Measurements from ENCODE around the gene TYRP1. TPM values are rescaled to one million over a fixed set of nuclear protein-coding genes. Genes with fewer than 3 reads are reported as not detected.
"Not testable (repeated sequence)": the region's sequence is repeated elsewhere in the genome, so short reads cannot be mapped to it uniquely, and the experiment has no call there.

TYRP1 gene
- total RNA-seq (2014; rRNA removed; shearing (Covaris generic); ENCODE audit: low replicate concordance), result 2.9 and 3.4 TPM in 2 replicates

GRCh38 chr9:12693141-12693540 is at the start of gene TYRP1:
Gene TYRP1 (plus strand): TSS chr9:12693385. CDS start chr9:12693997, 612 bp downstream.
- H3K27me3 ChIP-seq, result no peaks in the 10 kb centered on the region
- 0 out of 2 replicates have a peak, but pooled peaks cover 2% of the 10 kb centered on the region for H3K9me3 ChIP-seq
- no peak for DNase-seq
- no peak within 1 kb of the TSS for H3K4me3 ChIP-seq
- no peaks in the 10 kb centered on the region for H3K36me3 ChIP-seq

GRCh38 chr9:12643686-12644085 is 49.5 kb upstream of the TYRP1 start:
- no peaks in the 10 kb centered on the region for H3K36me3 ChIP-seq
- peaks cover 27% of the 10 kb centered on the region for H3K27me3 ChIP-seq
- H3K9me3 ChIP-seq, result no peaks in the 10 kb centered on the region
- H3K4me3 ChIP-seq, result no peak overlapping the region
- DNase-seq, result no peak

GRCh38 chr9:12648925-12649324 is 44.3 kb upstream of the TYRP1 start:
- Histone ChIP-seq H3K36me3 (no peaks in the 10 kb centered on the region), H3K27me3 (peaks cover 7% of the 10 kb centered on the region), H3K9me3 (no peaks in the 10 kb centered on the region), H3K4me3 (no peak overlapping the region)
- no peak for DNase-seq

- Histone ChIP-seq H3K4me3 (no peak overlapping the region), H3K9me3 (no peaks in the 10 kb centered on the region), H3K27me3 (peaks cover 7% of the 10 kb centered on the region), H3K36me3 (no peaks in the 10 kb centered on the region)
- no peak for DNase-seq
Observed at GRCh38 chr9:12651125-12651524, 42.1 kb upstream of the TYRP1 start.

- DNase-seq, result no peak
- H3K36me3 ChIP-seq, result no peaks in the 10 kb centered on the region
- H3K9me3 ChIP-seq, result no peaks in the 10 kb centered on the region
- no peak overlapping the region for H3K4me3 ChIP-seq
- peaks cover 7% of the 10 kb centered on the region for H3K27me3 ChIP-seq
Observed at GRCh38 chr9:12652973-12653372, 40.2 kb upstream of the TYRP1 start.

GRCh38 chr9:12656803-12657202 is 36.4 kb upstream of the TYRP1 start:
- no peak for DNase-seq
- H3K27me3 ChIP-seq, result no peaks in the 10 kb centered on the region

GRCh38 chr9:12657233-12657632 is 36.0 kb upstream of the TYRP1 start:
- DNase-seq, result no peak
- 0 out of 2 replicates have a peak, but pooled peaks cover 2% of the 10 kb centered on the region for H3K9me3 ChIP-seq
- no peaks in the 10 kb centered on the region for H3K27me3 ChIP-seq
- no peak overlapping the region for H3K4me3 ChIP-seq
- H3K36me3 ChIP-seq, result no peaks in the 10 kb centered on the region

More at GRCh38 chr9:12656803-12657202, 36.4 kb upstream of the TYRP1 start:
- 0 out of 2 replicates have a peak, but pooled peaks cover 2% of the 10 kb centered on the region for H3K9me3 ChIP-seq
- no peak overlapping the region for H3K4me3 ChIP-seq
- no peaks in the 10 kb centered on the region for H3K36me3 ChIP-seq

GRCh38 chr9:12657998-12658397 is 35.2 kb upstream of the TYRP1 start:
- Histone ChIP-seq H3K9me3 (0 out of 2 replicates have a peak, but pooled peaks cover 2% of the 10 kb centered on the region), H3K27me3 (0 out of 2 replicates have a peak, but pooled peaks cover 2% of the 10 kb centered on the region), H3K36me3 (no peaks in the 10 kb centered on the region), H3K4me3 (no peak overlapping the region)
- no peak for DNase-seq

- Histone ChIP-seq H3K27me3 (0 out of 2 replicates have a peak, but pooled peaks cover 2% of the 10 kb centered on the region), H3K36me3 (no peaks in the 10 kb centered on the region), H3K9me3 (0 out of 2 replicates have a peak, but pooled peaks cover 2% of the 10 kb centered on the region), H3K4me3 (no peak overlapping the region)
- no peak for DNase-seq
Observed at GRCh38 chr9:12658531-12659209, 34.5 kb upstream of the TYRP1 start.

GRCh38 chr9:12659220-12659619 is 34.0 kb upstream of the TYRP1 start:
- H3K4me3 ChIP-seq, result no peak overlapping the region
- DNase-seq, result no peak

GRCh38 chr9:12666813-12667212 is 26.4 kb upstream of the TYRP1 start:
- DNase-seq, result no peak
- no peak overlapping the region for H3K4me3 ChIP-seq

More at GRCh38 chr9:12659220-12659619, 34.0 kb upstream of the TYRP1 start:
- H3K9me3 ChIP-seq, result 0 out of 2 replicates have a peak, but pooled peaks cover 2% of the 10 kb centered on the region
- H3K27me3 ChIP-seq, result 0 out of 2 replicates have a peak, but pooled peaks cover 2% of the 10 kb centered on the region
- H3K36me3 ChIP-seq, result no peaks in the 10 kb centered on the region

GRCh38 chr9:12667892-12668291 is 25.3 kb upstream of the TYRP1 start:
- Histone ChIP-seq H3K36me3 (no peaks in the 10 kb centered on the region), H3K27me3 (0 out of 2 replicates have a peak, but pooled peaks cover 2% of the 10 kb centered on the region), H3K9me3 (no peaks in the 10 kb centered on the region), H3K4me3 (no peak overlapping the region)
- DNase-seq, result no peak

More at GRCh38 chr9:12666813-12667212, 26.4 kb upstream of the TYRP1 start:
- Histone ChIP-seq H3K27me3 (0 out of 2 replicates have a peak, but pooled peaks cover 2% of the 10 kb centered on the region), H3K36me3 (no peaks in the 10 kb centered on the region), H3K9me3 (no peaks in the 10 kb centered on the region)

GRCh38 chr9:12670006-12670405 is 23.2 kb upstream of the TYRP1 start:
- H3K27me3 ChIP-seq, result no peaks in the 10 kb centered on the region

GRCh38 chr9:12674961-12675360 is 18.2 kb upstream of the TYRP1 start:
- Histone ChIP-seq H3K27me3 (no peaks in the 10 kb centered on the region), H3K9me3 (no peaks in the 10 kb centered on the region), H3K4me3 (no peak overlapping the region), H3K36me3 (no peaks in the 10 kb centered on the region)
- DNase-seq, result no peak

More at GRCh38 chr9:12670006-12670405, 23.2 kb upstream of the TYRP1 start:
- no peaks in the 10 kb centered on the region for H3K36me3 ChIP-seq
- no peak for DNase-seq
- H3K9me3 ChIP-seq, result no peaks in the 10 kb centered on the region
- no peak overlapping the region for H3K4me3 ChIP-seq

- not testable (repeated sequence) for H3K36me3 ChIP-seq, H3K9me3 ChIP-seq, DNase-seq, H3K27me3 ChIP-seq, H3K4me3 ChIP-seq
Observed at GRCh38 chr9:12677462-12678126, 15.6 kb upstream of the TYRP1 start.

GRCh38 chr9:12680341-12680740 is 12.8 kb upstream of the TYRP1 start:
- no peak for DNase-seq
- Histone ChIP-seq H3K36me3 (no peaks in the 10 kb centered on the region), H3K27me3 (no peaks in the 10 kb centered on the region), H3K4me3 (no peak overlapping the region), H3K9me3 (no peaks in the 10 kb centered on the region)

- DNase-seq, result no peak
Observed at GRCh38 chr9:12680757-12681156, 12.4 kb upstream of the TYRP1 start.

More at GRCh38 chr9:12680757-12681156, 12.4 kb upstream of the TYRP1 start:
- H3K27me3 ChIP-seq, result no peaks in the 10 kb centered on the region
- no peaks in the 10 kb centered on the region for H3K36me3 ChIP-seq
- no peak overlapping the region for H3K4me3 ChIP-seq
- no peaks in the 10 kb centered on the region for H3K9me3 ChIP-seq

Data from MG63 (cell line).